HG03066 (cell line): ENCODE measurements around the gene USP34.
"Not testable (repeated sequence)": the region's sequence is repeated elsewhere in the genome, so short reads cannot be mapped to it uniquely, and the experiment has no call there.

ENCODE experiments used
- ATAC-seq: cut with Tn5 transposase; IDR thresholded peaks from one replicate; pipeline ENCODE4 v1.9.1; 2021; ENCODE audit warnings: low read depth; ENCODE audit not compliant: unreplicated experiment

USP34 gene

DNA sequence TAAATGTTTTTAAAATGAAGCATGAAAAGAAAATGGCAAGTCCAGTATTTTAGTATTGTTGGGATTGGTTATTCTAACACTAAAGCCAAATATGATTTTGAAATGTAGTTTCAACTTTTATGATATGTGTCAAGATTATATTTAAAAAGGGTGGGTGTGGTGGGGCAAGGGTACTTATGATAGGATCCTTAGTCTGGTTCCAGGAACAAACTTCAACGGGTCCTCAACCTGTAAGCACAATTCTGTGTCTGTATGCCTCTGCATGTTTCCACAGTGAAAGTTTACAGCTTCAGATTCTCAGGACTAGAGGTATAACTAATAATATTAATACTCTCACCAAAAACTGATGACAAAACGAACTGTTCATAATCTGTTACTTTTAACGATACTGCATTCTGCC is 5.8 kb downstream of the USP34 start:
- no peak for ATAC-seq

DNA sequence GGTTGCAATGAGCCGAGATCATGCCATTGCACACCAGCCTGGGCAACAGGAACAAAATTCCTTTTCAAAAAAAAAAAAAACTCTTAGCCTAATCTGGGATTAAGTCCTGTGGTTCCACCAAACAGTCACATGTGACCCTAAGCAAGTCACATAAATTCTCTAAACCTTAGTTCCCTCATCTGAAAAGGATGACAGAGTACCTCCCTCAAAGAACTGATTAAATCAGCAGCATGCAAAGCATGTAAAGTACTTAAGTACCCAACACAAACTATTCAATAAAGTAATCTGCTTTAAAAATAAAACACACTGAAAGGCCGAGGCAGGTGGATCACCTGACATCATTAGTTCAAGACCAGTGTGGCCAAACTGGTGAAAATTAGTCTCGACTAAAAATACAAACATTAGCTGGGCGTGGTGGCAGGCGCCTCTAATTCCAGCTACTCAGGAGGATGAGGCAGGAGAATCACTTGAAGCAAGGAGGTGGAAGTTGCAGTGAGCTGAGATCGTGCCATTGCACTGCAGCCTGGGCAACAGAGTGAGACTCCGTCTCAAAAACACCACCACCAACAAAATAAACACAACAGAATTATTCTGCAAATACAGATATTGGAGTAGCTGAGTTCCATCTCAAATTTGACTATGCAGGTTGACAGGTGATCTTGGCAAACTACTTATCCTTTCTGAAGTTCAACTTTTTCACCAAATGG is 7.0 kb downstream of the USP34 start:
- ATAC-seq, result no peak

DNA sequence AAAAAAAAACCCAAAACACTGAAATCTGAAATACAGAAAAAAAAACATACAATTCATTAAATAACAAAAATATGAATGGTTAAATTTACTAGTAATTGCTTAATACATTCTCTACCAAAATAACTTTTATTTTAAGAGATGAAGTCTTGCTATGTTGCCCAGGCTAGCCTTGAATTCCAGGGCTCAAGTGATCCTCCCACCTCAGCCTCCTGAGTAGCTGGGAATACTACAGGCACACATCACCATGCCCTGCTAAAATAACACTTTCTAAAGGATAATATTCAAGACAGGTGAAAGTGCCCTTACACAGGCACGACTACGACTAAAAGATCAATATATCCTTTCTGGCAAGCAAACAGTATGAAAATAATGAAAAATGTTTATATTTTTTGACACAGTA is 9.5 kb downstream of the USP34 start:
- ATAC-seq, result no peak

DNA sequence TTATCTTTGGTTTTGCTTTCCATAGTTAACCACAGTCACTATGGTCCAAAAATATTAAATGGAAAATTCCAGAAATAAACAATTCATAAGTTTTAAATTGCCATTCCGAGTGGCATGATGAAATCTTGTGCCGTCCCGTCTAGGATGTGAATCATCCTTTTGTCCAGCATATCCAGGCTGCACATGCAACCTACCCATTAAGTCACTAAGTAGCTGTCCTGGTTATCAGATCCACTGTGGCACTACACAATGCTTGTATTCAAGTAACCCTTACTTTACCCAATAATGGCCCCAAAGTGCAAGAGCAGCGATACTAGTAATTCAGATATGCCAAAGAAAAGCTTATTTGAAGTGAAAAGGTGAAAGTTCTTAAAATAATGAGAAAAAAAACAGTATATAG is 10.7 kb downstream of the USP34 start:
- ATAC-seq, result no peak

DNA sequence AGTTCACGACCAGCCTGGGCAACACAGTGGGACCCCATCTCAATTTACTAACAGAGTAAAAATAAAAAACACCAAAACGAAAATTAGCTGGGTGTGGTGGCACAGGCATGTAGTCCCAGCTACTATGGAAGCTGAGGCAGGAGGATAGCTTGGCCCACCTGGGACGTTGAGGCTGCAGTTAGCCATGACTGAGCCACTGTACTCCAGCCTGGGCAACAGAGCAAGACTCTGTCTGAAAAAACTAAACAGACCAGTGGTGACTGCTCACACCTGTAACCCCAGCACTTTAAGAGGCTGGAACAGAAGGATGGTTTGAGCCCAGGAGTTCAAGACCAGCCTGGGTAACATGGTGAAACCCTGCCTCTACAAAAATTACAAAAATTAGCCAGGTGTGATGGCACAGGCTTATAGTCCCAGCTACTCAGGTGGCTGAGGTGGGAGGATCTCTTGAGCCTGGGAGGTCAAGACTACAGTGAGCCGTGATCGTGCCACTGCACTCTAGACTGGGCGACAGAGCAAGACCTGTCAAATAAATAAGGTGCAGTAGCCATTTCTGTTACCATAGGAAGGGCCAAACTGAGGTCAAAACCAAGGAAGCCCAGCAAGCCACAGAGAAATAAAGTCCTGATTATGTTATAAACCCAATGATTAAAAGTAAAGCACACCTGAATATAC is 14.0 kb downstream of the USP34 start:
- no peak for ATAC-seq

DNA sequence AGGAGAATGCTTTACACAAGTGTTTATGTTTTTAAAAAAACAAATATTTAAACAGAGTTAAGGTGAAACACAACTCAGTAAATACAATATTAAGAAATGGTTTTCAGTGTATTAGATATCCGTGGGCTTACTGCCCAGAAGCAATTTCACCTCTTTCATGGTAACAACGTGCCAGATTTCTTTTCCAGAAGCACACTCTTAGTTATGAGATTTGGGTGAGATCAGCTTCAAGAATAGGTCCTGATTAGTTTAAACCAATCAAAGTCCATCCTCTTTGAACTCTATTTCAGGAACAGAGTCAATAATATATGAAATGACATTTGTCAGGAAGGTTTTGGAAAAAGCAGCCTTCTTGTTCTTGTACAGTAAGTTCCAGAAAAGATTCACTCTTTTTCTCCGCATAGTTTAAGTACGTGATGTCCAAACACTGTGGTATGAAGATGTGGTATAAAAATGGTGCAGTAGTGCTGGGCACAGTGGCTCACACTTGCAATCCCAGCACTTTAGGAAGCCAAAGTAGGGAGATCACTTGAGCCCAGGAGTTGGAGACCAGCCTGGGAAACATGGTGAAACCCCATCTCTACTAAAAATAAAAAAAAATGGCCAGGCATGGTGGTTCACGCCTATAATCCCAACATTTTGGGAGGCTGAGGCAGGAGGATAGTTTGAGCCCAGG is 14.7 kb downstream of the USP34 start:
- ATAC-seq, result no peak

DNA sequence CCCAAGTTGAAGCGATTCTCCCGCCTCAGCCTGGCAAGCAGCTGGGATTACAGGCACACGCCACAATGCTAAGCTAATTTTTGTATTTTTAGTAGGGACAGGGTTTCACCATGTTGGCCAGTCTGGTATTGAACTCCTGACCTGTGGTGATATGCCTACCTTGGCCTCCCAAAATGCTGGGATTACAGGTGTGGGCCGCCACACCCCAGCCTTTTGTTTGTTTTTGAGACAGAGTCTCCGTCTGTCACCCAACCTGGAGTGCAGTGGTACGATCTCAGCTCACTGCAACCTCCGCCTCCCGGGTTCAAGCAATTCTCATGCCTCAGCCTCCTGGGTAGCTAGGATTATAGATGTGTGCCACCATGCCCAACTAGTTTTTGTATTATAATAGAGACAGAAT is 15.9 kb downstream of the USP34 start:
- not testable (repeated sequence) for ATAC-seq

DNA sequence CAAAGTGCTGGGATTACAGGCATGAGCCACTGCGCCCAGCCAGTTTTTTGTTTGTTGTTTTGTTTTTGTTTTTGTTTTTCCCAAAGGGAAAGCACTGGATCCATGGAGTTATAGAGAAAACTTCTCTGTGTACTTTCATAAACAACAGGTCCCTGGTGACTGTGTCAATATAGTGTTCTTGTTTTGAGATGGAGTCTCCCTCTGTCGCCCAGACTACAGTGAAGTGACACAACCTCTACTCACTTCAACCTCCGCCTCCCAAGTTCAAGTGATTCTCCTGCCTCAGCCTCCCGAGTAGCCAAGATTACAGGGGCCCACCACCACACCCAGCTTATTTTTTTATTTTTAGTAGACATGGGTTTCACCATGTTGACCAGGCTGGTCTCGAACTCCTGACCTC is 16.5 kb downstream of the USP34 start:
- no peak for ATAC-seq

DNA sequence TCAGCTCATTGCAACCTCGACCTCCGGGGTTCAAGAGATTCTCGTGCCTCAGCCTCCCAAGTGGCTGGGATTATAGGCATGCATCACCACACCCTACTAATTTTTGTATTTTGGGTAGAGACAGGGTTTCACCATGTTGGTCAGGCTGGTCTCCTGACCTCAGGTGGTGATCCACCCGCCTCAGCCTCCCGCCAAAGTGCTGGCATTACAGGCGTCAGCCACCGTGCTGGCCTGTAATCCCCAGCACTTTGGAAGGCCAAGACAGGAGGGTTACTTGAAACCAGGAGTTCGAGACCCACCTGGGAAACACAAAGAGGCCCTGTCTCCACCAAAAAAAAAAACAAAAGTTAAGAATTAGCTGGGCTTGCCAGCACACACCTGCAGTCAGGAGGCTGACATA is 18.5 kb downstream of the USP34 start:
- no peak for ATAC-seq

DNA sequence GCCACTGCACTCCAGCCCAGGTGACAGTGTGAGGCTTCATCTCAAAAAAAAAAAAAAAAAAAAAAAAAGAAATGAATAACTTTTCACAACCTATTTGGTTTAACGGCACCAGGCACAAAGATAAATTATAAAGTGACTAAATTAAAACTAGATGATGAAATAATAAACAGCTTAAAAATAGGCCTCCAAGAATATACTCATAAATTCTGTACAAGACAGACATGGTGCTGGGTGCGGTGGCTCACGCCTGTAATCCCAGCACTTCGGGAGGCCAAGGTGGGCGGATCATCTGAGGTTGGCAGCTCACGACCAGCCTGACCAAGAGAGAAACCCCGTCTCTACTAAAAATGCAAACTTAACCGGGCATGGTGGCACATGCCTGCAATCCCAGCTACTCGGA is 19.7 kb downstream of the USP34 start:
- ATAC-seq, result no peak

DNA sequence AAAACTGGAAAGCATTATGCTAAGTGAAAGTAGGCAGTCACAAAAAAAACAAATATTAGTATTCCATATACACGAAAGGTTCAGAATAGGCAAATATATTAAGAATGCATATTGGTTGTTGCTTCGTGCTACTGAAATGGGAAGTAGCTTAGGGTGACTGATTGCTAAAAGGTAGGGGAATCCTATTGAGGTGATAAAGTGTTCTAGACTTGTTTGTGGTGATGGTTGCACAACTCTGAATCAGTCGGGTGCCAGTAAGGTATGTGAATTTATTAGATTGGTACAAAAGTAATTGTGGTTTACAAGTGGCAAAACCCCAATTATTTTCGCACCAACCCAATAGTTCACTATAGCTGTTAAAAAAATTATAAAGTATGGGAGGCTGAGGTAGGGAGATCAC is 20.7 kb downstream of the USP34 start:
- no peak for ATAC-seq

DNA sequence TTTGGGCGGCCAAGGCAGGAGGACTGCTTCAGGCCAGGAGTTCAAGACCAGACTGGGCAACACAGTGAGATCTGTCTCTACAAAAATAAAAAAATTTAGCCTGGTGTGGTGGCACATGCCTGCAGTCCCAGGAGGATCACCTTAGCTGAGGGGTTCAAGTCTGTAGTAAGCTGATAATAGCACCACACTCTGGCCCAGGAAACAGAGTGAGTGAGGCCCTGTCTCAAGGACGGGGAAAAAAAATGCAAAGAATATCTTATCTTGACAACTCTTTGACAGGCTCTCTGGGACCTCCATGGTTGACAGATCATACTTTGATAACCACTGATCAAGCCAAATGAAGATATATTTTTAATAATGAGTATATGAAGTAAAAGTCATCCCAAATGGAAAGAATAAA is 22.7 kb downstream of the USP34 start:
- ATAC-seq, result no peak

DNA sequence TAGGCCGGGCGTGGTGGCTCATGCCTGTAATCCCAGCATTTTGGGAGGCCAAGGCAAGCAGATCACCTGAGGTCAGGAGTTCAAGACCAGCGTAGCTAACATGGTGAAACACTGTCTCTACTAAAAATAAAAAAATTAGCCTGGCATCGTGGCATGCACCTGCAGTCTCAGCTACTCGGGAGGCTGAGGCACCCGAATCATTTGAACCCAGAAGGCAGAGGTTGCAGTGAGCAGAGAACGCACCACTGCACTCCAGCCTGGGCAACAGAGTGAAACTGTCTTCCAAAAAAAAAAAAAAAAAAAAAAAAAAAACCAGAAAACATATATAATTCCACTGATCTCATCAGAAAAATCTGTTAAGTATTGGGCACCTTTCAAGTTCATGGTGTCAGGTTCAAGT is 23.9 kb downstream of the USP34 start:
- ATAC-seq, result not testable (repeated sequence)

DNA sequence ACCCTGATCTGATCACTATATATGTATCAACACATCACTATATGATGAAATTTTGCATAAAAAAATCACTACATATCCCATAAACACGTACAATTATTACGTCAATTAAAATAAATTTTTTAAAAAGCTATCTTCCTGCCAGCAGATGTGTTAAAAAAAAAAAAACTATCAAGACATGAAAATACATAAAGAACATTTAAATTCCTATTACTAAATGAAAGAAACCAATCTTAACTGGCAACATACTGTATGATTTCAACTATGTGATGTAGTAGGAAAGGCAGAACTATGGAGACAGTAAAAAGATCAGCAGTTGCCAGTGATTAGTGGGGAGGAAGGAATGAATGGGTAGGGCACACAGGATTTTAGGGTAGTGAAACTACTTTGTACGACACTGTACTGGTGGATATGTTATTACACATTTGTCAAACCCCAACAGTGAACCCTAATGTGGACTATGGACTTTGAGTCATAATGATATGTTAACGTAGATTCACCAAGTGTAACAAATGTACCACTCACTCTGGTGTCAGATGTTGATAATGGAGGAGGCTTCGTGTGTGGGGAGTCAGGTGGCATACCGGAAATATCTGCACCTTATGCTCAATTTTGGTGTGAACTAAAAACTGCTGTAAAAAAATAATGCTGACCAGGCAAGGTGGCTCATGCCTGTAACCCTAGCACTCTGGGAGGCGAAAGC is 27.4 kb downstream of the USP34 start:
- peak; percentile 82 for ATAC-seq

DNA sequence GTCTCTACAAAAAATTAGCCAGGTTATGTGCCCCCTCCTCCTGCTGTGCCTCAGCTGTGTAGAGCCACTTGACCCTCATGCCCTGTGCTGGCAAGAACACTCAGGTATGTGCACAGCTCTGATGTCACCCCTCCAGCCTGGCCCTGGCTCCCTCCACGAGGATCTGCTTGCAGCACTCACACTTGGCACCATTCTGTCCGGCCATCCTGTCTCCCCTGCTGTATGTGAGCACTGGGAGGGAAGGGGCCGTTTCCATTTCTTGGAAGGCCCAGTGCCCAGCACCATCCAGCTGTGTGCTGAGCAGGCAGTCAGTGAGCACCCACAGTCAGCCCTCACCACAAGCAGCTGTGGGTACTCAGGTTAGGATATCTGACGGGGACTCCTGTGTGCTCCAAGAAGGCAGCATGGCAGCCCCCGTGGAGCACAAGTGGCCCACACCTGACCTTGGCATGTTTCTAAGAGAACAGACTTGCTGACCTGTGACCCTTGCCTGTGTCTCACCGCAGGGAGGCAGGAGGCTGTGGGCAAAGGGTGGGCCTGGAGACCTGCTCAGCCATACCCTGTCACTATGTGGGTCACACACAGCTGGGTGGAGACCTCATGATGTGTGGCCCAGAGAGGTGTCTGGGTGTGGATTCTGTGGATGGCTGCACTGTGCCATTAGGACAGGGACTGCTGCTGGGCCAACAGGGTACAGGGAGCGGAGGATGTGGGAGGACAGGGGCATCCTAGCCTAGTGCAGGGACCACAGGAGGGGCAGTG is 31.5 kb downstream of the USP34 start:
- no peak for ATAC-seq

DNA sequence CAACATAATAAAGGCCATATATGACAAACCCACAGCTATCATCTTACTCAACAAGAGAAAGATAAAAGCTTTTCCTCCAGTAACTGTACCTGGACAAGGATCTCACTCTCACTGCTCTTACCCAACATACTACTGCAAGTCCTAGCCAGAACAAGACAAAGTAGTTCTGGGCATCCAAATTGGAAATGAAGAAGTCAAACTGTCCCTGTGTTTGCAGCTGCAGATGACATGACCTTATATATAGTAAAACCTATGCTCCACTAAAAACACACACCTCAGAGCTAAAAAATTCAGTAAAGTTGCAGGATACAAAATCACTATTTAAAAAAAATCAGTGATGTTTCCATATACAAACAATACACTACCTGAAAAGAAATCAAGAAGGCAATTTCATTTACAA is 32.2 kb downstream of the USP34 start:
- ATAC-seq, result no peak

DNA sequence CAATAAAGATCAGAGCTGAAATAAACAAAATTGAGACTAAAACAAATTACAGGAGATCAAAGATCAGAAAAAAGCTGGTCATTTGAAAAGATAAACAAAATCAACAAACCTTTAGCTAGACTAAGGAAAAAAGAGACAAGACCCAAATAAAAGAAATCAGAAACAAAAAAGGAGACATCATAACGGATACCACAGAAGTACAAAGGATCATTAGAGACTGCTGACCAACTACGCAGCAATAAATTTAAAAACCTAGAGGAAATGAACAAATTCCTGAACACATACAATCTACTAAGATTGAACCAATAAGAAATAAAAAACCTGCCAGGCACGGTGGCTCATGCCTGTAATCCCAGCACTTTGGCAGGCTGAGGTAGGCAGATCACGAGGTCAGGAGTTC is 33.7 kb downstream of the USP34 start:
- no peak for ATAC-seq

DNA sequence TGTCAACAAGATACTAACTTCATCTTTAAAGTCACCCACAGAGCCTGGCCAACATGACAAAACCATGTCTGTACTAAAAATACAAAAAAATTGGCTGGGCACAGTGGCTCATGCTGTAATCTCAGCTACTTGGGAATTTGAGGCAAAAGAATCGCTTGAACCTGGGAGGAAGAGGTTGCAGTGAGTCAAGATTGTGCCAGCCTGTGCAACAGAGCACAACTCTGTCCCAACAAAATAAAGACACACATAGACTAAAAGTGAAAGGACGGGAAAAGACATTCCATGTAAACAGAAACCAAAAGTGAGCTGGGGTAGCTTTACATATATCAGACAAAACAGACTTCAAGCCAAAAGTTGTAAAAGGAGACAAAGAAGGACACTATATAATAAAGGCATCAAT is 34.8 kb downstream of the USP34 start:
- ATAC-seq, result no peak

DNA sequence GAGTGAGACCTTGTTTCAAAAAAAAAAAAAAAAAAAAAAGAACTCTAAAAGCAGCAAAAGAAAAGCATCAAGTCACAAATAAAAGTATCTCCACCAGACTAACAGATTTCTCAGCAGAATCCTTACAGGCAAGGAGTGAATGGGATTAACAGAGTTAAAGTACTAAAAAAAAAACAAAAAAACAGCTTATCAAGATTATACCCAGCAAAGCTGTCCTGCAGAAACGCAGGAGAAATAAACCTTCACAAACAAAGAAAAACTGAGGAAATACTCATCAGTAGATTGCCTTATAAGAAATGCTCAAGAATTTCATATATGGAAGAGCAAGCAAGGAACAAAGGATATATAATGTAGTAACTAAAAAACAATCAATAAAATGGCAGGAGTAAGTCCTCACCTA is 35.6 kb downstream of the USP34 start:
- no peak for ATAC-seq

DNA sequence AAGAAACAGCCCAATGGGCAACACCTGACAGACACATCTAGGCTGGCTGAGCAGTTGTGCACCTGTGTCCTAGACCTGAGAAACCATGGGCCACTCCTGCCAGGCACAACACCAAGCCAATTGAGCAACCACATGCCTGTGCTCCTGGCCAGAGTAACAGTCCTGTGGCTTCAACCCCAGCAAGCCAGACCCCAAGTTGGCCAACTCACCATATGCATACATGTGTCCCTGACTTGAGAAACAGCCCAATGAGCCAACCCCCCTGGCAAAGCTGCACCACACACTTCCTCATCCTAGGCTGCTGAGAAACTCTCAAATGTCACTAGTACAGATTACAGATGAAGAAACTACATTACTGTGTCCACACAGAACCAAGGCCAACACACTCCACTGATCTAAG is 36.6 kb downstream of the USP34 start:
- ATAC-seq, result peak; percentile 51

DNA sequence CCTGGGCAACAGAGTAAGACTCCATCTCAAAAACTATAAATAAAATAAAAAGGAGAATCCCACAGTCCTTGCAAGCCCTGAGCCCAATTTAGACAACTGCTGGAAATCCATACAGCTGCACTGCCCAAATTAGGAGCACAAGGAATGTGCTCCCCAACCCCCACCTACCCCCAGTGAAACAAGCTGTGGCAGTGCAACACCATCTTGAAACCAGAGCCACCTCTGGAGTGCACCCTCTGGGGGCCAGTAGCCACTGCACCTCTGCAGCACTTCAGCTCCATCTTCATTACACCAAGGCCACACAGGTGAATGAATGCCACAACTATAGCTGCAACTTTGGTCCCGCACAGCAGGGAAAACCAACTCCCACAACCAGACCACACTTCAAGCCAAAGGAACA is 37.3 kb downstream of the USP34 start:
- ATAC-seq, result no peak
